Erythroblast (primary cell): ENCODE results near the gene PXMP4.

ENCODE experiments used
- GATA1 ChIP-seq: IDR thresholded peaks from 2 replicates; pipeline ENCODE4 v1.6.1; 2011; ENCODE audit warnings: low read depth, mild to moderate bottlenecking, control low read depth, low read length, moderate library complexity
- POLR2A ChIP-seq: IDR thresholded peaks from 2 replicates; pipeline ENCODE4 v1.6.1; 2011; ENCODE audit warnings: mild to moderate bottlenecking, low read length

- TF ChIP-seq POLR2A (no peak), GATA1 (no peak)
These were observed 66.1 kb downstream of the PXMP4 start for GRCh38 chr20:33653900-33654596.
